HFFc6 (cell line): ENCODE results near the gene OXER1. TPM values are rescaled to one million over a fixed set of nuclear protein-coding genes. Genes with fewer than 3 reads are reported as not detected.
A peak's percentile ranks its signal among the peaks of the same experiment; 100 is the strongest.

Source experiments
- DNase-seq: peaks from one replicate; pipeline ENCODE4 v3.0.0-alpha.2; 2018
- H3K27ac Mint-ChIP-seq: 2 replicates; pipeline ENCODE4 v1.8.0; 2020; ENCODE audit warnings: mild to moderate bottlenecking, mixed read lengths
- H3K27me3 Mint-ChIP-seq: 2 replicates; pipeline ENCODE4 v1.8.0; 2021; ENCODE audit warnings: mild to moderate bottlenecking, moderate library complexity, mixed read lengths; ENCODE audit not compliant: insufficient read depth
- H3K36me3 Mint-ChIP-seq: 2 replicates; pipeline ENCODE4 v1.8.0; 2021; ENCODE audit warnings: low read depth, mixed read lengths
- H3K4me1 Mint-ChIP-seq: 2 replicates; pipeline ENCODE4 v1.8.0; 2020; ENCODE audit warnings: low read depth, mixed read lengths
- H3K4me3 Mint-ChIP-seq: 2 replicates; pipeline ENCODE4 v1.8.0; 2020; ENCODE audit warnings: mild to moderate bottlenecking, moderate library complexity, mixed read lengths
- H3K9me3 Mint-ChIP-seq: 2 replicates; pipeline ENCODE4 v1.8.0; 2020; ENCODE audit warnings: mild to moderate bottlenecking, mixed read lengths
- CTCF ChIP-seq: fragments of 200-600 bp; sonication (generic); IDR thresholded peaks from 2 replicates; pipeline ENCODE4 v1.5.0; 2021; ENCODE audit warnings: antibody characterized with exemption, mild to moderate bottlenecking
- total RNA-seq, 6 experiments: library from RNA; stranded (reverse); fragmentation: NEBNext Ultra II Directional; extraction: Animal tissue kit (Norgen Biotek cat#: 25700); gene quantifications; 2 replicates in 1 of 6; 3 replicates in 5 of 6; pipeline ENCODE4 v1.2.3, GENCODE V29; 2021

The OXER1 gene
- total RNA-seq, 6 experiments from 2014 or later = not detected

- Mint-ChIP-seq H3K9me3 (no peaks in the 10 kb centered on the region), H3K27ac (no peak overlapping the region), H3K4me1 (peaks cover 44% of the 10 kb centered on the region), H3K36me3 (no peaks in the 10 kb centered on the region), H3K27me3 (peaks cover 28% of the 10 kb centered on the region), H3K4me3 (no peak overlapping the region)
- TF ChIP-seq CTCF = no peak
- no peak for DNase-seq
Measured at GRCh38 chr2:42796427-42797248, 32.7 kb upstream of the OXER1 start.

- Mint-ChIP-seq H3K9me3 (no peaks in the 10 kb centered on the region), H3K27me3 (peaks cover 29% of the 10 kb centered on the region), H3K4me3 (no peak overlapping the region), H3K4me1 (peaks cover 37% of the 10 kb centered on the region), H3K36me3 (0 out of 2 replicates have a peak, but pooled peaks cover 7% of the 10 kb centered on the region), H3K27ac (0 out of 2 replicates have a peak overlapping the region, but pooled peaks have one; percentile 7)
- TF ChIP-seq CTCF = no peak
- DNase-seq = no peak
Measured at GRCh38 chr2:42795841-42796301, 31.9 kb upstream of the OXER1 start.

GRCh38 chr2:42795275-42795674 is 31.3 kb upstream of the OXER1 start:
- Mint-ChIP-seq H3K4me1 (peaks cover 35% of the 10 kb centered on the region), H3K27ac (no peak overlapping the region), H3K9me3 (no peaks in the 10 kb centered on the region), H3K27me3 (peaks cover 31% of the 10 kb centered on the region), H3K36me3 (0 out of 2 replicates have a peak, but pooled peaks cover 7% of the 10 kb centered on the region), H3K4me3 (no peak overlapping the region)
- DNase-seq = no peak
- TF ChIP-seq CTCF = no peak

DNA sequence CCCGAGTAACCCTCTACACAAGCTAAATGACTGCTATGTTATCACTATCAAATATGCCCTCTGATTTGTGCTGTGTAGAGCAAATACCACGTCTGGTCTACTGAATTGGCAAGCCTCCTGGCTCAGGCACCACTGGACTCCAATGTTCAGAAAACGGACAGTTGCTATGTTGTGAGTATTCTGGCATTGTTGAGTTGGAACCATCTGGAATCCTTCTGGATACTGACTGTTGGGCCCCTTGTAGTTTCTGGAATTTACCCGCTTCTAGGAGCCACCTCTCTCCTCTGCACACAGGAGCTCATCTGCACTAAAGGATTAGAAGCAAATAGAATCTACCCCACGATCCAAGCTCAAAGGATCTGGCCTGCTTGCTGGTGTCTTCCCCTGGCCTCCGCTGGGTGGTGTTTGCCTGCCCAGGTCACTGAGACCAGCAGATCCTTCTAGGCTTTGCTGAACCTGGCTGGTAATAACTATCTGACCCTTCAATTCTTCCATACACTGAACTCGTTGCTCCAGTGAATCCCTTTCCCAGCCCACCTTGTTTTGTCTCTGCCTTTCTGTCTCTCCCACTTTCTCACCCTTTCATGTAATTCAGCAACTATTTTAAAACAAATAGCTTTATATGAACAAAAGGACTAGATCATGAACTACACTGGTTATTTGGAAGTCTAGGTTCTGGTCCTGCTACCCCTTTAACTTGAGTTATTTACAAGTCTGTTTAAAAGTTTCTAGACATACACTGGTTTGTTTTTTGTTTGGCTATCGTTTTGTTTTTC is 30.5 kb upstream of the OXER1 start:
- peaks cover 36% of the 10 kb centered on the region for H3K27me3 Mint-ChIP-seq
- H3K4me3 Mint-ChIP-seq = no peak overlapping the region
- 0 out of 2 replicates have a peak, but pooled peaks cover 7% of the 10 kb centered on the region for H3K36me3 Mint-ChIP-seq
- no peak overlapping the region for H3K27ac Mint-ChIP-seq
- H3K4me1 Mint-ChIP-seq = peaks cover 35% of the 10 kb centered on the region
- TF ChIP-seq CTCF = peak; percentile 62
- peak; percentile 39 for DNase-seq
- H3K9me3 Mint-ChIP-seq = no peaks in the 10 kb centered on the region

DNA sequence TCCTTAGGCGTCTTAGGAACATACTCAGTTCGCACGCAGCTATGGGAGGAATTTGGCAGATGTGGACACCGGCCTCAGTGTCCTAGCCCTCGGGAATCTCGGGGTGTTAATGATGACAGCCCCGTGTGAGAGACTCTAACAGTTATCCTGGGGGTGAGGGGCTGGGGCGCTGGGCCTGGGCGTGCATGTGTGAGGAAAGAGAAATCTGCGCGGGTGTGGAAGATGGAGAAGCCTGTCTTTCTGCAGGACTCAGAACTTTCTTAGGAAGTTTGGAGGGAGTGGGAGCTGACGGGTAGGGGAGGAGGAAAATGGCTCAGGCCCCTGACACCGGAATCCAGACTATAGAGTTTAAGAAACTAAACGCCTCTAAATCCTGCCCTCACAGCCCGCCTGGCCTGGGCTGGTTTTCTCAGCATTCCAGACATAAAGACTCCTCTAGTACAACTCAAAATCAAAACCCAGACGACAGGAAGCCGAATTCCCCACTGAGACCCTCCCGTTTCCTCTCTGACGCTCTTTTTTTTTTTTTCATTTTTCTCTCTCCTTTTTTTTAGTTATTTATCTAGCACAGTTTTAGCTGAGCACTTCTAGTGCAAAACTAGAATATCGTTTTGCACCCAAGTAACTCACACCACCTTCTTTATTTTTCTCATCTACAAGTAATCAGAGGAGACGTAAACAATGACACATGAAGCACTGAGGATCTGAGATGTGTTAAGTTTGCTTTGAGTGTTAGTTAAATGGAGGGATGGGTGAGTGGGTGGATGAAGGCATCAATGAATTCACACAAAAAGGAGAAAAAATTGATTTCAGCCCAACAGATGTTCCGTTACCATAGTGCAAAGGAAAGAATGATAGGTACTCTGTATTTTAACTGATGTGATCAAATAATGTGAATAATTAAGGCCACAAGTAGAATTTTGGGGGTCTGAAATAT is 29.7 kb upstream of the OXER1 start:
- DNase-seq = no peak
- H3K36me3 Mint-ChIP-seq = 0 out of 2 replicates have a peak, but pooled peaks cover 7% of the 10 kb centered on the region
- no peaks in the 10 kb centered on the region for H3K9me3 Mint-ChIP-seq
- TF ChIP-seq CTCF = no peak
- H3K4me3 Mint-ChIP-seq = peak overlapping the region; percentile 44
- no peak overlapping the region for H3K27ac Mint-ChIP-seq
- peaks cover 36% of the 10 kb centered on the region for H3K27me3 Mint-ChIP-seq
- H3K4me1 Mint-ChIP-seq = peaks cover 35% of the 10 kb centered on the region
